Neural cell (in vitro differentiated cells): Measurements from ENCODE around the gene BABAM2. TPM values are rescaled to one million over a fixed set of nuclear protein-coding genes. Genes with fewer than 3 reads are reported as not detected.

Source experiments
- H2AFZ ChIP-seq: fragments of 200-600, 300-800 bp; sonication (generic), shearing (Covaris generic); 2 replicates; pipeline ENCODE4 v1.6.0; 2014; ENCODE audit warnings: low read depth, mild to moderate bottlenecking, antibody characterized with exemption, low read length, moderate library complexity
- H3F3A ChIP-seq: fragments of 200-600 bp; shearing (Covaris generic); 2 replicates; pipeline ENCODE4 v1.6.1; 2016; ENCODE audit warnings: mild to moderate bottlenecking, moderate library complexity, mixed read lengths, antibody characterized with exemption, low read length; ENCODE audit not compliant: insufficient read depth, poor library complexity, severe bottlenecking
- H3K27ac ChIP-seq: fragments of 200-600, 300-800 bp; sonication (generic), shearing (Covaris generic); 2 replicates; pipeline ENCODE4 v1.5.1; 2014; ENCODE audit warnings: mild to moderate bottlenecking, low read length, moderate library complexity
- H3K27me3 ChIP-seq: fragments of 300-800, 200-600 bp; sonication (generic), shearing (Covaris generic); 2 replicates; pipeline ENCODE4 v1.6.0; 2014; ENCODE audit warnings: mild to moderate bottlenecking, low read depth, low read length, moderate library complexity; ENCODE audit not compliant: insufficient read depth
- H3K36me3 ChIP-seq: fragments of 300-800, 200-600 bp; sonication (generic), shearing (Covaris generic); 2 replicates; pipeline ENCODE4 v1.5.1; 2014; ENCODE audit warnings: mild to moderate bottlenecking, antibody characterized with exemption, low read length, moderate library complexity; ENCODE audit not compliant: insufficient read depth
- H3K4me2 ChIP-seq: fragments of 300-800, 200-600 bp; sonication (generic), shearing (Covaris generic); 2 replicates; pipeline ENCODE4 v1.6.0; 2014; ENCODE audit warnings: mild to moderate bottlenecking, low read length
- H3K4me3 ChIP-seq: fragments of 300-800, 200-600 bp; sonication (generic), shearing (Covaris generic); 2 replicates; pipeline ENCODE4 v1.5.1; 2014; ENCODE audit warnings: mild to moderate bottlenecking, low read length, moderate library complexity
- H3K79me2 ChIP-seq: fragments of 200-600 bp; shearing (Covaris generic); replicated peaks from 2 replicates; pipeline ENCODE4 v1.6.0; 2014; ENCODE audit warnings: mild to moderate bottlenecking, low read length, moderate library complexity; ENCODE audit not compliant: insufficient read depth
- H3K9ac ChIP-seq: fragments of 300-800, 200-600 bp; sonication (generic), shearing (Covaris generic); 2 replicates; pipeline ENCODE4 v1.6.1; 2016; ENCODE audit warnings: mild to moderate bottlenecking, low read length, mixed read lengths
- H3K9me2 ChIP-seq: fragments of 200-600 bp; shearing (Covaris generic); 2 replicates; pipeline ENCODE4 v1.6.1; 2016; ENCODE audit warnings: mild to moderate bottlenecking, low read length, mixed read lengths; ENCODE audit not compliant: insufficient read depth
- H3K9me3 ChIP-seq: fragments of 200-600, 300-800 bp; sonication (generic), shearing (Covaris generic); 2 replicates; pipeline ENCODE4 v1.6.1; 2016; ENCODE audit warnings: mild to moderate bottlenecking, mixed run types, low read length, moderate library complexity, mixed read lengths
- H4K20me1 ChIP-seq: fragments of 200-600 bp; shearing (Covaris generic); 2 replicates; pipeline ENCODE4 v1.6.1; 2016; ENCODE audit warnings: mild to moderate bottlenecking, mixed run types; ENCODE audit not compliant: insufficient read depth
- CTCF ChIP-seq: fragments of 450-650 bp; IDR thresholded peaks from 2 replicates; pipeline ENCODE4 v1.5.1; 2014; ENCODE audit warnings: antibody characterized with exemption, mild to moderate bottlenecking, moderate library complexity; ENCODE audit not compliant: poor library complexity, severe bottlenecking
- EP300 ChIP-seq: fragments of 450-650 bp; conservative IDR thresholded peaks from 2 replicates; pipeline ENCODE4 v1.6.1; 2014; ENCODE audit warnings: antibody characterized with exemption, mild to moderate bottlenecking, moderate library complexity; ENCODE audit not compliant: poor library complexity, severe bottlenecking
- EZH2 ChIP-seq: fragments of 200-600, 300-800 bp; shearing (Covaris generic), sonication (generic); IDR thresholded peaks from 2 replicates; pipeline ENCODE4 v1.6.1; 2014; ENCODE audit warnings: antibody characterized with exemption, low read length, borderline replicate concordance, mild to moderate bottlenecking; ENCODE audit not compliant: insufficient read depth, poor library complexity, severe bottlenecking
- MXI1 ChIP-seq: fragments of 450-650 bp; conservative IDR thresholded peaks from 2 replicates; pipeline ENCODE4 v1.6.1; 2014; ENCODE audit warnings: antibody characterized with exemption, mild to moderate bottlenecking; ENCODE audit not compliant: poor library complexity, severe bottlenecking
- POLR2AphosphoS5 ChIP-seq: IDR thresholded peaks from 2 replicates; pipeline ENCODE4 v1.6.1; 2012
- RAD21 ChIP-seq: fragments of 450-650 bp; conservative IDR thresholded peaks from 2 replicates; pipeline ENCODE4 v1.6.1; 2014; ENCODE audit warnings: antibody characterized with exemption, mild to moderate bottlenecking, moderate library complexity
- SMC3 ChIP-seq: fragments of 450-650 bp; conservative IDR thresholded peaks from 2 replicates; pipeline ENCODE4 v1.6.1; 2014; ENCODE audit warnings: antibody characterized with exemption, mild to moderate bottlenecking, moderate library complexity; ENCODE audit not compliant: poor library complexity
- TAF1 ChIP-seq: IDR thresholded peaks from 2 replicates; pipeline ENCODE4 v1.6.1; 2012; ENCODE audit warnings: low read depth
- polyA plus RNA-seq: library from polyadenylated mRNA; depleted of rRNA; stranded (reverse); fragments of >200 nt; gene quantifications from 2 replicates; pipeline ENCODE4 v1.2.3, GENCODE V29; 2014
- TF ChIP-seq, protein P1 (sequence below): IDR thresholded peaks from 2 replicates; pipeline ENCODE4 v1.6.1; 2012; ENCODE audit warnings: borderline replicate concordance

The BABAM2 gene
- polyA plus RNA-seq, 1 donor from 2014 or later = 15.3 TPM

GRCh38 chr2:28375236-28375635 lies 484.7 kb downstream of the BABAM2 start:
- no peak overlapping the region for H3K4me3 ChIP-seq
- no peak overlapping the region for H3K9ac ChIP-seq
- no peaks in the 10 kb centered on the region for H3F3A ChIP-seq
- H4K20me1 ChIP-seq = no peaks in the 10 kb centered on the region
- H3K36me3 ChIP-seq = no peaks in the 10 kb centered on the region
- H2AFZ ChIP-seq = no peak overlapping the region
- no peaks in the 10 kb centered on the region for H3K27me3 ChIP-seq
- H3K79me2 ChIP-seq = no peaks in the 10 kb centered on the region
- no peak overlapping the region for H3K4me2 ChIP-seq
- H3K9me2 ChIP-seq = no peaks in the 10 kb centered on the region
- H3K9me3 ChIP-seq = no peaks in the 10 kb centered on the region
- TF ChIP-seq TAF1 (no peak), RAD21 (no peak), EZH2 (no peak), MXI1 (no peak), POLR2AphosphoS5 (no peak), CTCF (no peak), SMC3 (no peak)
- TF ChIP-seq, protein P1, sequence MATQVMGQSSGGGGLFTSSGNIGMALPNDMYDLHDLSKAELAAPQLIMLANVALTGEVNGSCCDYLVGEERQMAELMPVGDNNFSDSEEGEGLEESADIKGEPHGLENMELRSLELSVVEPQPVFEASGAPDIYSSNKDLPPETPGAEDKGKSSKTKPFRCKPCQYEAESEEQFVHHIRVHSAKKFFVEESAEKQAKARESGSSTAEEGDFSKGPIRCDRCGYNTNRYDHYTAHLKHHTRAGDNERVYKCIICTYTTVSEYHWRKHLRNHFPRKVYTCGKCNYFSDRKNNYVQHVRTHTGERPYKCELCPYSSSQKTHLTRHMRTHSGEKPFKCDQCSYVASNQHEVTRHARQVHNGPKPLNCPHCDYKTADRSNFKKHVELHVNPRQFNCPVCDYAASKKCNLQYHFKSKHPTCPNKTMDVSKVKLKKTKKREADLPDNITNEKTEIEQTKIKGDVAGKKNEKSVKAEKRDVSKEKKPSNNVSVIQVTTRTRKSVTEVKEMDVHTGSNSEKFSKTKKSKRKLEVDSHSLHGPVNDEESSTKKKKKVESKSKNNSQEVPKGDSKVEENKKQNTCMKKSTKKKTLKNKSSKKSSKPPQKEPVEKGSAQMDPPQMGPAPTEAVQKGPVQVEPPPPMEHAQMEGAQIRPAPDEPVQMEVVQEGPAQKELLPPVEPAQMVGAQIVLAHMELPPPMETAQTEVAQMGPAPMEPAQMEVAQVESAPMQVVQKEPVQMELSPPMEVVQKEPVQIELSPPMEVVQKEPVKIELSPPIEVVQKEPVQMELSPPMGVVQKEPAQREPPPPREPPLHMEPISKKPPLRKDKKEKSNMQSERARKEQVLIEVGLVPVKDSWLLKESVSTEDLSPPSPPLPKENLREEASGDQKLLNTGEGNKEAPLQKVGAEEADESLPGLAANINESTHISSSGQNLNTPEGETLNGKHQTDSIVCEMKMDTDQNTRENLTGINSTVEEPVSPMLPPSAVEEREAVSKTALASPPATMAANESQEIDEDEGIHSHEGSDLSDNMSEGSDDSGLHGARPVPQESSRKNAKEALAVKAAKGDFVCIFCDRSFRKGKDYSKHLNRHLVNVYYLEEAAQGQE = no peak
- no peak overlapping the region for H3K27ac ChIP-seq

DNA sequence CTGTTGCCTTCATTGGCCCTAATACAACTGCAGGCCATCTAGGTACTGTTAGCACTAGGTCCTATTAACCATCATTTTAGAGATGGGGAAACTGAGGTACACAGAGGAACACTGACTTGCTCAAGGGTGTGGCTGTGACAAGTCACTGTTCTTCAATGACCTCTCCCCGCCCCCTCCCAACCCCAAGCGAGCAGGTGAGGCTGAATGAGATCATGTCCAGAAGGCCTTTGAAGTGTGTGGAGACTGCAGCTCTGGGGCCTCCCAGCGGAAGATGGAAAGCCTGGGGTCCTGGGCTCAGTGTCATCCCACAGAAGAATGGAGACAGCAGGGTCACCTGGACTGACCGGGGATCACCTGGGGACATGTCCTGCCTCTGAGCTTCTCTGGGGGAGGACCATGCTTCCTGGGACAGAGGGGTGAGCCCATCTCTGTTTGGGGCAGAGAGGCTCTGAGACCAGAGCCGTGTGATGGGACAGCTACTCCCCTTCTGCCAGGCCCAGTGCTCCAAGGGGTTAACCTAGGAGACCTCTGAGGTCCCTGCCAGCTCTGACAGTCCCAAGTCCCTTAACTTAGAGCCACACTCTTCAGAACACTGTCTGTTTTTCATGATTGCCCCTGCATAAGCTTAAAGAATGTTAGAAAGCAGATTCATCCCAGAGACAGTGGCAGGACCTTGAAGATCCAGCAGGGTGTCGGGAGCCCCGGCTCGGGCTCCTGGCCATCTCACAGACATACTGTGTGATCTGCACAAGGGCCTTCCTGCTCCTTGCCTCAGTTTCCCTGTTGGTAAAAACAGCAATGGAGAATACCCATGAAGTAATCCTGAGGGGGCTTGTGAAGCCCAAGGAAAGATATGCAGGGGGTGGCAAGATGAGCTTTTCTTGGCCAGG lies 485.5 kb downstream of the BABAM2 start:
- Histone ChIP-seq H3K9ac (no peak overlapping the region), H4K20me1 (no peaks in the 10 kb centered on the region), H3F3A (no peaks in the 10 kb centered on the region), H3K9me2 (no peaks in the 10 kb centered on the region), H3K4me3 (no peak overlapping the region), H2AFZ (no peak overlapping the region), H3K9me3 (no peaks in the 10 kb centered on the region), H3K27me3 (no peaks in the 10 kb centered on the region), H3K27ac (no peak overlapping the region), H3K79me2 (no peaks in the 10 kb centered on the region), H3K36me3 (no peaks in the 10 kb centered on the region), H3K4me2 (no peak overlapping the region)
- TF ChIP-seq CTCF (no peak), TAF1 (no peak), SMC3 (no peak), EZH2 (no peak), RAD21 (no peak), MXI1 (no peak), POLR2AphosphoS5 (no peak), EP300 (no peak)
- TF ChIP-seq, protein P1 = no peak
